ENCODE results near the gene SLC25A22.

The SLC25A22 gene

GRCh38 chr11:812390-812789 is 14.3 kb upstream of the SLC25A22 start:
- Histone ChIP-seq H3K4me1 (ENCODE audit: insufficient read depth, low read length, poor library complexity, severe bottlenecking) (peaks cover 24% of the 10 kb centered on the region), H3K36me3 (ENCODE audit: insufficient read depth, low read length) (peaks cover 20% of the 10 kb centered on the region; the same call in 1 of the 2 replicates), H3K79me2 (ENCODE audit: insufficient read depth, low read length) (peaks cover 55% of the 10 kb centered on the region), H3K9me3 (ENCODE audit: insufficient read depth, low read depth, low read length) (no peaks in the 10 kb centered on the region), H3K9ac (ENCODE audit: low read depth, low read length, poor library complexity, severe bottlenecking) (peak overlapping the region; percentile 93), H4K20me1 (ENCODE audit: insufficient read depth, low read length, poor library complexity, severe bottlenecking) (peaks cover 30% of the 10 kb centered on the region), H3F3A (ENCODE audit: low read depth) (no peaks in the 10 kb centered on the region), H3K27me3 (ENCODE audit: insufficient read depth, low read length, poor library complexity, severe bottlenecking) (peaks cover 5% of the 10 kb centered on the region), H2AFZ (ENCODE audit: low read length) (no peak overlapping the region), H3K4me2 (ENCODE audit: low read depth, low read length, poor library complexity, severe bottlenecking) (peak overlapping the region; percentile 84), H3K9me2 (replicated peaks; ENCODE audit: low read depth, low read length) (no peaks in the 10 kb centered on the region), H3K4me3 (ENCODE audit: low read length, poor library complexity, severe bottlenecking) (peak overlapping the region; percentile 89)
- no peak for TF ChIP-seq EZH2phosphoT487 (IDR thresholded peaks at IDR 0.05; ENCODE audit: borderline replicate concordance)

- H3K79me2 ChIP-seq (ENCODE audit: insufficient read depth, low read length), result peaks cover 55% of the 10 kb centered on the region
- TF ChIP-seq CTCF (conservative IDR thresholded peaks at IDR 0.05; ENCODE audit: low read length) (peak; percentile 39), EZH2phosphoT487 (IDR thresholded peaks at IDR 0.05; ENCODE audit: borderline replicate concordance) (no peak)
- H2AFZ ChIP-seq (ENCODE audit: low read length), result no peak overlapping the region
- H3K36me3 ChIP-seq (ENCODE audit: insufficient read depth, low read length), result peaks cover 20% of the 10 kb centered on the region; the same call in 1 of the 2 replicates
- no peaks in the 10 kb centered on the region for H3K9me2 ChIP-seq (replicated peaks; ENCODE audit: low read depth, low read length)
- no peaks in the 10 kb centered on the region for H3F3A ChIP-seq (ENCODE audit: low read depth)
- peaks cover 24% of the 10 kb centered on the region for H3K4me1 ChIP-seq (ENCODE audit: insufficient read depth, low read length, poor library complexity, severe bottlenecking)
- H3K4me2 ChIP-seq (ENCODE audit: low read depth, low read length, poor library complexity, severe bottlenecking), result peak overlapping the region; percentile 84
- H4K20me1 ChIP-seq (ENCODE audit: insufficient read depth, low read length, poor library complexity, severe bottlenecking), result peaks cover 30% of the 10 kb centered on the region
- peaks cover 5% of the 10 kb centered on the region for H3K27me3 ChIP-seq (ENCODE audit: insufficient read depth, low read length, poor library complexity, severe bottlenecking)
- H3K4me3 ChIP-seq (ENCODE audit: low read length, poor library complexity, severe bottlenecking), result peak overlapping the region; percentile 89
- peak overlapping the region; percentile 93 for H3K9ac ChIP-seq (ENCODE audit: low read depth, low read length, poor library complexity, severe bottlenecking)
- no peaks in the 10 kb centered on the region for H3K9me3 ChIP-seq (ENCODE audit: insufficient read depth, low read depth, low read length)
Measured at GRCh38 chr11:811446-812245, 13.6 kb upstream of the SLC25A22 start.

GRCh38 chr11:810040-810567 is 12.0 kb upstream of the SLC25A22 start:
- peak overlapping the region; percentile 84 for H3K4me2 ChIP-seq (ENCODE audit: low read depth, low read length, poor library complexity, severe bottlenecking)
- H3K79me2 ChIP-seq (ENCODE audit: insufficient read depth, low read length), result peaks cover 55% of the 10 kb centered on the region

More at GRCh38 chr11:810040-810567, 12.0 kb upstream of the SLC25A22 start:
- Histone ChIP-seq H3K27me3 (ENCODE audit: insufficient read depth, low read length, poor library complexity, severe bottlenecking) (peaks cover 5% of the 10 kb centered on the region), H3K4me3 (ENCODE audit: low read length, poor library complexity, severe bottlenecking) (peak overlapping the region; percentile 89), H3K36me3 (ENCODE audit: insufficient read depth, low read length) (peaks cover 20% of the 10 kb centered on the region; the same call in 1 of the 2 replicates), H2AFZ (ENCODE audit: low read length) (no peak overlapping the region), H3K9ac (ENCODE audit: low read depth, low read length, poor library complexity, severe bottlenecking) (peak overlapping the region; percentile 93), H3K9me3 (ENCODE audit: insufficient read depth, low read depth, low read length) (no peaks in the 10 kb centered on the region), H3K4me1 (ENCODE audit: insufficient read depth, low read length, poor library complexity, severe bottlenecking) (peaks cover 28% of the 10 kb centered on the region), H3F3A (ENCODE audit: low read depth) (no peaks in the 10 kb centered on the region; the same call in 1 of the 2 replicates), H3K9me2 (replicated peaks; ENCODE audit: low read depth, low read length) (no peaks in the 10 kb centered on the region), H4K20me1 (ENCODE audit: insufficient read depth, low read length, poor library complexity, severe bottlenecking) (peaks cover 30% of the 10 kb centered on the region)
- TF ChIP-seq EZH2phosphoT487 (IDR thresholded peaks at IDR 0.05; ENCODE audit: borderline replicate concordance), result no peak
- TF ChIP-seq CTCF (conservative IDR thresholded peaks at IDR 0.05; ENCODE audit: low read length), result no peak

All from Loucy (cell line).